GM12872 (cell line): ENCODE measurements around the gene PLCB4.

Experiments used
- CTCF ChIP-seq: IDR thresholded peaks from 3 replicates; pipeline ENCODE4 v1.5.1; 2011; ENCODE audit warnings: low read depth, mild to moderate bottlenecking, low read length, moderate library complexity; ENCODE audit not compliant: insufficient read depth

The PLCB4 gene

DNA sequence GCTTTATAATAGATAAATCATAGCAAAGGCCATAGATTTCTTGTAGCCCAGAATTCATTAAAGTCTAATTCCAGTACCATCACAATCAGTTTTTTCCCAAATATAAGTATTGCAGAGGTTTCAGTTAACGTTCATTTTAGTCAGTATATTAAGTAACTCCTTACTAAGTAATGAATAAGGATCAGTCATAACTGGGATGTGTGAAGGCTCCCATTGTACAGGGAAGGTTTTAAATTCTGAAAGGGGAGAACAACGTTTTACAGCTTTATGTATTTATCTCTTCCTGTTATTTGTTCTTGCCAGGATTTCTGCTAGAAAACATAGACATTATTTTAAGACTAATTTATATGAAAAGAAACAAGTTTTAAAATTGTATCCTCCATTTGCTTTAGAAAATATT lies 230.0 kb downstream of the PLCB4 start:
- no peak for TF ChIP-seq CTCF

DNA sequence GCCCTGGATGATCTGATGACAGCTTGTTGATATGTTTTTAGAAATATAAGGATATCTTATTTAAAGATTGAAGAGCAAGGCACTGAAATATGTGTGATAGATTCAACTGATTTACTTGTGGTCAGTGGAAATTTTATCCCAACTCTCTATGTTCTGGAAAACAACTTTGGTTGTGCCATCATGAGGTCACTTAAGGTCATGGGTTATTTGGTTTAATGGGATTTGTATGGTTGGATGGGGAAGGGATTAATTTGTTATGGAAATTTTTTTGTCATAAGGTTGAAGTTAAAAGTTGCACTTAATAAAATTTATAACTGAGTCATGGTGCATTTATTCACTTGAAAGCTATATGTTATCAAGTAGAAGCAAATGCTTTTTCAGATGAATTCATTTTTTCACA lies 231.2 kb downstream of the PLCB4 start:
- TF ChIP-seq CTCF, result no peak

DNA sequence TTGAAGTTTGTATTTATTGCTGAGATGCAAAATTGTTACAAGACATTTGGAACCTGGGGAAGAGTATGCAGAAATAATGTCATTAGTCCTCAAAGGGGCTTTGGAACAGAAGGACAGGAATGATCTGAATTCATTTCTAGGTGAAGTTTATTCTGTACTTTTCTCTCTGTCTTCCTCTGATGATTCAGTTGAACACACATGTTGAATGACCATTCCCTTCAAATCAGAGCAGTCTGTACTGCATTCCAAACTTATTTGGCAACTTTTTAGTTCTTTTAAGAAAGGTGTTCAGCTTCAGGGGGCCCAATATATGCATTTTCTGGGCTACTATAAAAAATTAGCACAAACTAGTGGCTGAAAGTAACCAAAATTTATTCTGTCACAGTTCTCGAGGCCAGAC lies 231.6 kb downstream of the PLCB4 start:
- TF ChIP-seq CTCF, result no peak

DNA sequence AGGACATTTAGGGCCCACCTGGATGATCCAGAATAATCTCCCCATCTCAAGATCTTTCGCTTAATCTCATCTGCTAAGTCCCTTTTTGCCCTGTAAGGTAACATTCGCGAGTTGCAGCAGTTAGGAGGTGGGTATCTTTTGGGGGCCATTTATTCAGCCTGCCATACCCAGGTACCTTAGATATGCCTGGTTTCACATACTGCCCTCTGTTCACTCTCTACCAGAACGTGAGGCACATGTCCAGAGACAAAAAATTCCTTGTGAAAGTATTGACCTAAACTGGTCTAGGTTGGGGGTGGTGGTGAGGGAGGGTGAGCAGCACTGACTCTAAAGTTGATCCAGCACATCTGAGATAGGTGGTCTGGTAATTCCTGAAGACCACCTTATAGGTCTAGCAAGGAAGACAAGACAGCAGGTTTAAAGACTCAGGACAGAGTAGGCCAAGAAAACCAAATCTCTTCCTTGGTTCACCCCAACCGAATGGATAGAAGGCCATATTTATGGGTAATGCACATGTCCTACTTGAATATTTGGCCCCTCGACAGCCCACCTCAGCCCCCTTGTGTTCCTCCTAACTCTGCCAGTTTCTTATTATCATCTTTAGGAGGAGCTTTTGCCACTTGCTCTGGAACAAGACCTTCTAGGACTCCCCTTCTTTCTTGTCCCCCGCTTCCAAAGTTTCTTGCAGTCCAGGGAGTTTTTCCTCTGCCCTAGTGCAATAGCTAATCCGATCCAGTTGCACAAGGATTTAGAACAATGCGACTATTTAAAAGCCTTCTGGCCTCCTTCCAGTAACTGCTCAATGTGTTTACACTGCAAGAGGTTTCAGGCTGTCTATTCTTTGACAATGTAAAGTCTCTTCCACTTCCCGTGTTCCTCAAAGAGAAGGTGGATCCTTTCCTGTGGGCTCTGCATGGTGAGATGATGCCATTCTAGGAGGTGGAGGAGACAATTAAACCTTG lies 232.5 kb downstream of the PLCB4 start:
- TF ChIP-seq CTCF, result no peak

DNA sequence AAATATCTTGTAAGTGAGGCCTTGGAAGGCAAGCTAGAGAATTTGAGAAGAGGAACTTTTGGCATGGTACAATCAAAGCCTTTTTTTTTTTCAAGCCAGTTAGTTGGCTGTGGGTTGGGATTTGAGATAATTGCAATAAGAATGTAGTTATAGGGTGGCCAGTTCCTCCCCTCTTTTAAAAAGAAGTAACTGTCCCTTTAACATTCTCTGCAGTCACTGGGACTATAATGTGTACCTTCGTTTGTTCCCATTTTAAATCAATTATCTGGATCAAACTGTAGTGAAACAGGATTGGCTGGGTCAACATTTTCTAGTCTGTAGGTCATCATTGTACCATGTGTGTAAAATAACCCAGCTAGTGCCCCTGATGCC lies 233.2 kb downstream of the PLCB4 start:
- no peak for TF ChIP-seq CTCF

DNA sequence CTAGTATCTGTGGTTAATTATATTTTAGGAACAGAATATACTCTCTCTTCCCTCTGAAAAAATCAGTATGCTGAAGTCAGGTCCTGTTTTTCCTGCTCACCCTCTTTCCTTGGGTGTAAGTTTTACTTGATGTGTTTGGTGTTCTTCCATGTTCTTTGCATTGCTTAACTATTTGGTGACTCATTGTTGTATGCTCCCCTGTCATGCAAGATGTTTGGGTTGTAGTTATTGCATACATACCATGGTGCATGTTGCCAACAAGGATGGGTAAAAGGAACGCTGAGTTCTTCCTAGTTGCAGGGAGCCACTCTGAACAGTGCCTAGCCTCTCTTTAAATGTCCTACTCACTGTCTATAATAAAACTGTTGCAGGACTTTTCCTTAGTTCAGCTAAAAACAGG lies 237.6 kb downstream of the PLCB4 start:
- no peak for TF ChIP-seq CTCF

DNA sequence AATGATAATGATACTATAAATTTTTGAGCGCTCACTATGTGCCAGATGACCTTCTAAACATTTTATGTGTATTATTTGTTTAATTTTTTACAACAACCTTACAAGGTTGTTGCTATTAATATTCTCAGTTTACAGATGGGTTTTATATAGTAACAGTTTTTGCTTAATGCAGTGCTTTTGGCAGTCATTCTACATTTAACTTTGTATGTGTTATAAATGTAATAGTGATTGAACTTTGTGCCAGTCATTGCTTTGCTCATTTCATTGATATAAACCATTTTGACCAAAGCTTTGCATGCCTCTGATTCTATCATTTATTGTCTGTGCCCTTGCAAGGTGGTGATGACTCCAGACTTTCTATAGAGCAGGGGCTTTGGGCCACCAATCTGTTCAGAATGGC lies 239.2 kb downstream of the PLCB4 start:
- no peak for TF ChIP-seq CTCF

- no peak for TF ChIP-seq CTCF
Measured at GRCh38 chr20:9311132-9311531, 242.2 kb downstream of the PLCB4 start.
